Measurements from ENCODE around the gene CIRBP. TPM values are rescaled to one million over a fixed set of nuclear protein-coding genes. Genes with fewer than 3 reads are reported as not detected.

CIRBP gene
- total and polyA plus RNA-seq, 2 experiments from 2014 or later: 202 to 361 TPM

GRCh38 chr19:1258163-1258492 is 11.0 kb upstream of the CIRBP start:
- Histone ChIP-seq H3K9me2 (replicated peaks; ENCODE audit: insufficient read depth) (no peaks in the 10 kb centered on the region), H3K27ac (peak overlapping the region; percentile 98), H3K79me2 (peaks cover 49% of the 10 kb centered on the region), H3K4me3 (no peak overlapping the region), H3K36me3 (replicated peaks; ENCODE audit: insufficient read depth, low read depth) (no peaks in the 10 kb centered on the region), H3K9me3 (ENCODE audit: low read depth) (no peaks in the 10 kb centered on the region), H3K4me2 (peak overlapping the region; percentile 86), H2AFZ (no peak overlapping the region), H3K4me1 (ENCODE audit: insufficient read depth) (peaks cover 77% of the 10 kb centered on the region), H4K20me1 (ENCODE audit: insufficient read depth, poor library complexity, severe bottlenecking) (peaks cover 28% of the 10 kb centered on the region), H3K27me3 (no peaks in the 10 kb centered on the region)
- WGBS (ENCODE audit: low lambda C conversion rate, missing lambda C conversion rate): 76% methylated on average over 6 of the region's 8 CpGs
- DNase-seq (ENCODE audit: low spot score): no peak
- TF ChIP-seq EZH2 (IDR thresholded peaks at IDR 0.05; ENCODE audit: borderline replicate concordance) (no peak), EZH2phosphoT487 (IDR thresholded peaks at IDR 0.05; ENCODE audit: low read depth, severe bottlenecking, unreplicated experiment) (no peak), CTCF (IDR thresholded peaks at IDR 0.05; ENCODE audit: poor library complexity) (no peak)

- peaks cover 77% of the 10 kb centered on the region for H3K4me1 ChIP-seq (ENCODE audit: insufficient read depth)
- H3K27me3 ChIP-seq: no peaks in the 10 kb centered on the region
- H3K9me3 ChIP-seq (ENCODE audit: low read depth): no peaks in the 10 kb centered on the region
- H3K4me3 ChIP-seq: no peak overlapping the region
- whole genome bisulfite sequencing (ENCODE audit: low lambda C conversion rate, missing lambda C conversion rate): 63% methylated on average over 15 of the region's 15 CpGs
- H2AFZ ChIP-seq: no peak overlapping the region
- H3K9me2 ChIP-seq (replicated peaks; ENCODE audit: insufficient read depth): no peaks in the 10 kb centered on the region
- peak overlapping the region; percentile 86 for H3K4me2 ChIP-seq
- TF ChIP-seq EZH2 (IDR thresholded peaks at IDR 0.05; ENCODE audit: borderline replicate concordance) (no peak), EZH2phosphoT487 (IDR thresholded peaks at IDR 0.05; ENCODE audit: low read depth, severe bottlenecking, unreplicated experiment) (no peak), CTCF (IDR thresholded peaks at IDR 0.05; ENCODE audit: poor library complexity) (no peak)
- peaks cover 26% of the 10 kb centered on the region for H4K20me1 ChIP-seq (ENCODE audit: insufficient read depth, poor library complexity, severe bottlenecking)
- peaks cover 47% of the 10 kb centered on the region for H3K79me2 ChIP-seq
- H3K36me3 ChIP-seq (replicated peaks; ENCODE audit: insufficient read depth, low read depth): no peaks in the 10 kb centered on the region
- H3K27ac ChIP-seq: peak overlapping the region; percentile 98
- no peak for DNase-seq (ENCODE audit: low spot score)
Measured at GRCh38 chr19:1258707-1259205, 10.4 kb upstream of the CIRBP start.

GRCh38 chr19:1259206-1259875 is 9.8 kb upstream of the CIRBP start:
- H2AFZ ChIP-seq: no peak overlapping the region
- TF ChIP-seq EZH2phosphoT487 (IDR thresholded peaks at IDR 0.05; ENCODE audit: low read depth, severe bottlenecking, unreplicated experiment): no peak
- no peak for TF ChIP-seq EZH2 (IDR thresholded peaks at IDR 0.05; ENCODE audit: borderline replicate concordance)
- no peak for TF ChIP-seq CTCF (IDR thresholded peaks at IDR 0.05; ENCODE audit: poor library complexity)
- H4K20me1 ChIP-seq (ENCODE audit: insufficient read depth, poor library complexity, severe bottlenecking): peaks cover 21% of the 10 kb centered on the region

More at GRCh38 chr19:1259206-1259875, 9.8 kb upstream of the CIRBP start:
- H3K9me2 ChIP-seq (replicated peaks; ENCODE audit: insufficient read depth): no peaks in the 10 kb centered on the region
- WGBS (ENCODE audit: low lambda C conversion rate, missing lambda C conversion rate): 16% methylated on average over 14 of the region's 17 CpGs
- peak overlapping the region; percentile 98 for H3K27ac ChIP-seq
- no peaks in the 10 kb centered on the region for H3K27me3 ChIP-seq
- peak; percentile 87 for DNase-seq (ENCODE audit: low spot score)
- peaks cover 71% of the 10 kb centered on the region for H3K4me1 ChIP-seq (ENCODE audit: insufficient read depth)
- H3K4me3 ChIP-seq: no peak overlapping the region
- peaks cover 44% of the 10 kb centered on the region for H3K79me2 ChIP-seq
- H3K4me2 ChIP-seq: peak overlapping the region; percentile 86
- no peaks in the 10 kb centered on the region for H3K36me3 ChIP-seq (replicated peaks; ENCODE audit: insufficient read depth, low read depth)
- no peaks in the 10 kb centered on the region for H3K9me3 ChIP-seq (ENCODE audit: low read depth)
